ENCODE data around the gene TPX2. TPM values are rescaled to one million over a fixed set of nuclear protein-coding genes. Genes with fewer than 3 reads are reported as not detected.

Gene TPX2
- total RNA-seq, 2 experiments from 2014 or later: 137 to 179 TPM

- no peak overlapping the region for H3K27ac Mint-ChIP-seq
- ATAC-seq (no peak), DNase-seq (no peak)
- no peak overlapping the region for H3K4me3 Mint-ChIP-seq
- peaks cover 5% of the 10 kb centered on the region for H3K4me1 Mint-ChIP-seq
- POLR2A ChIA-PET: no interaction called here
- H3K36me3 Mint-ChIP-seq (ENCODE audit: low read depth): no peaks in the 10 kb centered on the region
- no peaks in the 10 kb centered on the region for H3K27me3 Mint-ChIP-seq
- no peaks in the 10 kb centered on the region for H3K9me3 Mint-ChIP-seq (ENCODE audit: low read depth)
- intact Hi-C loops (cut with DNase I, micrococcal nuclease): no loop called here
- CTCF ChIA-PET: interaction anchor here (0.5 to 0.6 kb wide), 2 partner anchors 35 to 227 kb away, joined by 3 read pairs; no protein-coding TSS in a partner anchor
These were observed 100.8 kb downstream of the TPX2 start for GRCh38 chr20:31839782-31840487.

GRCh38 chr20:31840906-31841816 is 102.1 kb downstream of the TPX2 start:
- no peak overlapping the region for H3K27ac Mint-ChIP-seq
- intact Hi-C loops (cut with DNase I, micrococcal nuclease): no loop called here
- CTCF ChIA-PET: no interaction called here
- no peak overlapping the region for H3K4me3 Mint-ChIP-seq
- H3K36me3 Mint-ChIP-seq (ENCODE audit: low read depth): no peaks in the 10 kb centered on the region
- H3K4me1 Mint-ChIP-seq: peaks cover 2% of the 10 kb centered on the region
- H3K27me3 Mint-ChIP-seq: no peaks in the 10 kb centered on the region
- no peak for ATAC-seq
- no peak for DNase-seq
- H3K9me3 Mint-ChIP-seq (ENCODE audit: low read depth): no peaks in the 10 kb centered on the region
- POLR2A ChIA-PET: no interaction called here

GRCh38 chr20:31841928-31842327 is 102.8 kb downstream of the TPX2 start:
- H3K4me1 Mint-ChIP-seq: no peaks in the 10 kb centered on the region
- H3K27ac Mint-ChIP-seq: no peak overlapping the region
- ATAC-seq (no peak), DNase-seq (no peak)
- intact Hi-C loops (cut with DNase I, micrococcal nuclease): no loop called here
- ChIA-PET POLR2A (no interaction called here), CTCF (no interaction called here)
- H3K4me3 Mint-ChIP-seq: no peak overlapping the region
- H3K36me3 Mint-ChIP-seq (ENCODE audit: low read depth): no peaks in the 10 kb centered on the region
- no peaks in the 10 kb centered on the region for H3K9me3 Mint-ChIP-seq (ENCODE audit: low read depth)
- no peaks in the 10 kb centered on the region for H3K27me3 Mint-ChIP-seq

- ATAC-seq (no peak), DNase-seq (no peak)
- no peak overlapping the region for H3K27ac Mint-ChIP-seq
- H3K4me1 Mint-ChIP-seq: no peaks in the 10 kb centered on the region
- H3K4me3 Mint-ChIP-seq: no peak overlapping the region
- POLR2A ChIA-PET: interaction anchor here (0.5 kb wide), 1 partner anchor 267 kb away, joined by 3 read pairs; no protein-coding TSS in a partner anchor
- no peaks in the 10 kb centered on the region for H3K27me3 Mint-ChIP-seq
- no peaks in the 10 kb centered on the region for H3K9me3 Mint-ChIP-seq (ENCODE audit: low read depth)
- H3K36me3 Mint-ChIP-seq (ENCODE audit: low read depth): no peaks in the 10 kb centered on the region
- CTCF ChIA-PET: no interaction called here
- intact Hi-C loops (cut with DNase I, micrococcal nuclease): no loop called here
These were observed 103.5 kb downstream of the TPX2 start for GRCh38 chr20:31842471-31843157.

GRCh38 chr20:31843288-31843687 is 104.2 kb downstream of the TPX2 start:
- no peaks in the 10 kb centered on the region for H3K4me1 Mint-ChIP-seq
- H3K27ac Mint-ChIP-seq: no peak overlapping the region
- H3K36me3 Mint-ChIP-seq (ENCODE audit: low read depth): no peaks in the 10 kb centered on the region
- H3K9me3 Mint-ChIP-seq (ENCODE audit: low read depth): no peaks in the 10 kb centered on the region
- H3K27me3 Mint-ChIP-seq: no peaks in the 10 kb centered on the region
- ChIA-PET CTCF (interaction anchor here (0.8 kb wide), 1 partner anchor 247 kb away, joined by 3 read pairs; no protein-coding TSS in a partner anchor), POLR2A (no interaction called here)
- no peak for DNase-seq
- ATAC-seq: no peak
- H3K4me3 Mint-ChIP-seq: no peak overlapping the region
- intact Hi-C loops (cut with DNase I, micrococcal nuclease): no loop called here

- intact Hi-C loops (cut with DNase I, micrococcal nuclease): no loop called here
- H3K27me3 Mint-ChIP-seq: peaks cover 2% of the 10 kb centered on the region
- DNase-seq: no peak
- no peaks in the 10 kb centered on the region for H3K9me3 Mint-ChIP-seq (ENCODE audit: low read depth)
- no peaks in the 10 kb centered on the region for H3K4me1 Mint-ChIP-seq
- H3K36me3 Mint-ChIP-seq (ENCODE audit: low read depth): no peaks in the 10 kb centered on the region
- ATAC-seq: no peak
- CTCF ChIA-PET: interaction anchor here (0.8 kb wide), 1 partner anchor 246 kb away, joined by 3 read pairs; no protein-coding TSS in a partner anchor
- H3K27ac Mint-ChIP-seq: no peak overlapping the region
- POLR2A ChIA-PET: no interaction called here
- no peak overlapping the region for H3K4me3 Mint-ChIP-seq
These were observed 104.8 kb downstream of the TPX2 start for GRCh38 chr20:31843881-31844280.

- no peak overlapping the region for H3K4me3 Mint-ChIP-seq
- ATAC-seq (no peak), DNase-seq (no peak)
- CTCF ChIA-PET: interaction anchor here (0.5 to 1.6 kb wide), 2 partner anchors 27 to 136 kb away, joined by 3 to 5 read pairs; no protein-coding TSS in a partner anchor
- POLR2A ChIA-PET: no interaction called here
- H3K27me3 Mint-ChIP-seq: peaks cover 6% of the 10 kb centered on the region
- no peak overlapping the region for H3K27ac Mint-ChIP-seq
- no peaks in the 10 kb centered on the region for H3K4me1 Mint-ChIP-seq
- H3K36me3 Mint-ChIP-seq (ENCODE audit: low read depth): no peaks in the 10 kb centered on the region
- H3K9me3 Mint-ChIP-seq (ENCODE audit: low read depth): no peaks in the 10 kb centered on the region
- intact Hi-C loops (cut with DNase I, micrococcal nuclease): no loop called here
These were observed 105.7 kb downstream of the TPX2 start for GRCh38 chr20:31844737-31845299.

GRCh38 chr20:31845300-31845863 is 106.3 kb downstream of the TPX2 start, which contains the start of gene FOXS1:
Gene FOXS1, minus strand, starts transcription at chr20:31845604. Its CDS starts 62 bp downstream, at chr20:31845542.
- intact Hi-C loops (cut with DNase I, micrococcal nuclease): no loop called here
- no peaks in the 10 kb centered on the region for H3K9me3 Mint-ChIP-seq (ENCODE audit: low read depth)
- CTCF ChIA-PET: interaction anchor here (0.5 to 1.6 kb wide), 2 partner anchors 28 to 136 kb away, joined by 3 to 5 read pairs; no protein-coding TSS in a partner anchor

GRCh38 chr20:31846793-31847138 is 107.7 kb downstream of the TPX2 start:
- H3K36me3 Mint-ChIP-seq (ENCODE audit: low read depth): no peaks in the 10 kb centered on the region

More at GRCh38 chr20:31845300-31845863, 106.3 kb downstream of the TPX2 start, which contains the start of gene FOXS1:
- Mint-ChIP-seq H3K27me3 (peaks cover 6% of the 10 kb centered on the region), H3K4me1 (no peaks in the 10 kb centered on the region), H3K36me3 (ENCODE audit: low read depth) (no peaks in the 10 kb centered on the region), H3K27ac (no peak within 1 kb of the TSS), H3K4me3 (no peak within 1 kb of the TSS)
- DNase-seq (no peak), ATAC-seq (no peak)
- POLR2A ChIA-PET: no interaction called here

GRCh38 chr20:31848088-31848999 is 109.3 kb downstream of the TPX2 start:
- H3K27ac Mint-ChIP-seq: no peak overlapping the region
- ATAC-seq (no peak), DNase-seq (no peak)
- peaks cover 13% of the 10 kb centered on the region for H3K27me3 Mint-ChIP-seq
- intact Hi-C loops (cut with DNase I, micrococcal nuclease): no loop called here
- H3K4me1 Mint-ChIP-seq: no peaks in the 10 kb centered on the region
- no peak overlapping the region for H3K4me3 Mint-ChIP-seq
- H3K36me3 Mint-ChIP-seq (ENCODE audit: low read depth): no peaks in the 10 kb centered on the region
- H3K9me3 Mint-ChIP-seq (ENCODE audit: low read depth): no peaks in the 10 kb centered on the region
- POLR2A ChIA-PET: no interaction called here
- CTCF ChIA-PET: interaction anchor here (1.0 to 2.9 kb wide), 7 partner anchors 8 to 104 kb away, joined by 3 to 25 read pairs (median 13); partner anchors contain the start of gene PDRG1

More at GRCh38 chr20:31846793-31847138, 107.7 kb downstream of the TPX2 start:
- no peaks in the 10 kb centered on the region for H3K4me1 Mint-ChIP-seq
- ATAC-seq (no peak), DNase-seq (no peak)
- intact Hi-C loops (cut with DNase I, micrococcal nuclease): loop anchor here (1.0 to 2.0 kb wide), 2 partner anchors 24 kb away; no protein-coding TSS in a partner anchor
- ChIA-PET POLR2A (no interaction called here), CTCF (interaction anchor here (0.6 to 2.9 kb wide), 20 partner anchors 9 to 277 kb away, joined by 3 to 25 read pairs (median 4); partner anchors contain the start of gene PDRG1)
- H3K27ac Mint-ChIP-seq: no peak overlapping the region
- no peak overlapping the region for H3K4me3 Mint-ChIP-seq
- H3K9me3 Mint-ChIP-seq (ENCODE audit: low read depth): no peaks in the 10 kb centered on the region
- peaks cover 13% of the 10 kb centered on the region for H3K27me3 Mint-ChIP-seq

Data from activated CD4-positive, alpha-beta T cell treated with anti-CD3 and anti-CD28 coated beads for 36 hours (primary cell).